ENCODE results near the gene DMRT3.

GRCh38 chr9:1009101-1009707, 32.7 kb downstream of the DMRT3 start:
- no peak for TF ChIP-seq ZNF473 (tag by site-specific recombination; IDR thresholded peaks at IDR 0.05)
- TF ChIP-seq ZNF704 (tag by site-specific recombination; IDR thresholded peaks at IDR 0.05): no peak
- no peak for TF ChIP-seq ZFP69B (tag by site-specific recombination; IDR thresholded peaks at IDR 0.05)
- TF ChIP-seq, protein P1, sequence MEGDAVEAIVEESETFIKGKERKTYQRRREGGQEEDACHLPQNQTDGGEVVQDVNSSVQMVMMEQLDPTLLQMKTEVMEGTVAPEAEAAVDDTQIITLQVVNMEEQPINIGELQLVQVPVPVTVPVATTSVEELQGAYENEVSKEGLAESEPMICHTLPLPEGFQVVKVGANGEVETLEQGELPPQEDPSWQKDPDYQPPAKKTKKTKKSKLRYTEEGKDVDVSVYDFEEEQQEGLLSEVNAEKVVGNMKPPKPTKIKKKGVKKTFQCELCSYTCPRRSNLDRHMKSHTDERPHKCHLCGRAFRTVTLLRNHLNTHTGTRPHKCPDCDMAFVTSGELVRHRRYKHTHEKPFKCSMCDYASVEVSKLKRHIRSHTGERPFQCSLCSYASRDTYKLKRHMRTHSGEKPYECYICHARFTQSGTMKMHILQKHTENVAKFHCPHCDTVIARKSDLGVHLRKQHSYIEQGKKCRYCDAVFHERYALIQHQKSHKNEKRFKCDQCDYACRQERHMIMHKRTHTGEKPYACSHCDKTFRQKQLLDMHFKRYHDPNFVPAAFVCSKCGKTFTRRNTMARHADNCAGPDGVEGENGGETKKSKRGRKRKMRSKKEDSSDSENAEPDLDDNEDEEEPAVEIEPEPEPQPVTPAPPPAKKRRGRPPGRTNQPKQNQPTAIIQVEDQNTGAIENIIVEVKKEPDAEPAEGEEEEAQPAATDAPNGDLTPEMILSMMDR (tag by site-specific recombination; IDR thresholded peaks at IDR 0.05): peak; percentile 82
- TF ChIP-seq ZBTB8A (tag by site-specific recombination; IDR thresholded peaks at IDR 0.05): no peak
